ENCODE measurements around the gene MUC5AC. TPM values are rescaled to one million over a fixed set of nuclear protein-coding genes. Genes with fewer than 3 reads are reported as not detected.

MUC5AC gene
- total RNA-seq, 1 donor from 2014 or later, result not detected

GRCh38 chr11:1228101-1228821, 70.5 kb downstream of the MUC5AC start:
- H3K4me3 ChIP-seq (ENCODE audit: low read depth, low read length), result no peak overlapping the region
- peaks cover 15% of the 10 kb centered on the region for H3K27me3 ChIP-seq (ENCODE audit: control insufficient read depth, insufficient read depth, low read length)
- no peak for TF ChIP-seq CTCF (IDR thresholded peaks at IDR 0.05; ENCODE audit: insufficient read depth, low read length, poor library complexity, severe bottlenecking)
- DNase-seq (ENCODE audit: low read depth), result no peak
- H3K36me3 ChIP-seq (ENCODE audit: control insufficient read depth, insufficient read depth, low read length), result no peaks in the 10 kb centered on the region

GRCh38 chr11:1228921-1229451, 71.2 kb downstream of the MUC5AC start:
- H3K4me3 ChIP-seq (ENCODE audit: low read depth, low read length), result no peak overlapping the region
- no peaks in the 10 kb centered on the region for H3K36me3 ChIP-seq (ENCODE audit: control insufficient read depth, insufficient read depth, low read length)
- peaks cover 12% of the 10 kb centered on the region for H3K27me3 ChIP-seq (ENCODE audit: control insufficient read depth, insufficient read depth, low read length)
- no peak for DNase-seq (ENCODE audit: low read depth)
- TF ChIP-seq CTCF (IDR thresholded peaks at IDR 0.05; ENCODE audit: insufficient read depth, low read length, poor library complexity, severe bottlenecking), result no peak

- no peak overlapping the region for H3K4me3 ChIP-seq (ENCODE audit: low read depth, low read length)
- no peaks in the 10 kb centered on the region for H3K36me3 ChIP-seq (ENCODE audit: control insufficient read depth, insufficient read depth, low read length)
- H3K27me3 ChIP-seq (ENCODE audit: control insufficient read depth, insufficient read depth, low read length), result peaks cover 12% of the 10 kb centered on the region
- TF ChIP-seq CTCF (IDR thresholded peaks at IDR 0.05; ENCODE audit: insufficient read depth, low read length, poor library complexity, severe bottlenecking), result no peak
- no peak for DNase-seq (ENCODE audit: low read depth)
Measured at GRCh38 chr11:1229471-1230120, 71.8 kb downstream of the MUC5AC start.

- TF ChIP-seq CTCF (IDR thresholded peaks at IDR 0.05; ENCODE audit: insufficient read depth, low read length, poor library complexity, severe bottlenecking), result no peak
- Histone ChIP-seq H3K36me3 (ENCODE audit: control insufficient read depth, insufficient read depth, low read length) (no peaks in the 10 kb centered on the region), H3K4me3 (ENCODE audit: low read depth, low read length) (no peak overlapping the region), H3K27me3 (ENCODE audit: control insufficient read depth, insufficient read depth, low read length) (peaks cover 10% of the 10 kb centered on the region)
- no peak for DNase-seq (ENCODE audit: low read depth)
Measured at GRCh38 chr11:1230121-1230455, 72.3 kb downstream of the MUC5AC start.

GRCh38 chr11:1230456-1231395, 73.0 kb downstream of the MUC5AC start:
- H3K36me3 ChIP-seq (ENCODE audit: control insufficient read depth, insufficient read depth, low read length), result no peaks in the 10 kb centered on the region
- TF ChIP-seq CTCF (IDR thresholded peaks at IDR 0.05; ENCODE audit: insufficient read depth, low read length, poor library complexity, severe bottlenecking), result no peak
- H3K27me3 ChIP-seq (ENCODE audit: control insufficient read depth, insufficient read depth, low read length), result peaks cover 10% of the 10 kb centered on the region
- DNase-seq (ENCODE audit: low read depth), result no peak
- H3K4me3 ChIP-seq (ENCODE audit: low read depth, low read length), result no peak overlapping the region

Data from kidney epithelial cell (primary cell).